ENCODE data around the gene RXRA. TPM values are rescaled to one million over a fixed set of nuclear protein-coding genes. Genes with fewer than 3 reads are reported as not detected.

The RXRA gene
- total RNA-seq, 1 donor from 2014 or later = 16.8 TPM

DNA sequence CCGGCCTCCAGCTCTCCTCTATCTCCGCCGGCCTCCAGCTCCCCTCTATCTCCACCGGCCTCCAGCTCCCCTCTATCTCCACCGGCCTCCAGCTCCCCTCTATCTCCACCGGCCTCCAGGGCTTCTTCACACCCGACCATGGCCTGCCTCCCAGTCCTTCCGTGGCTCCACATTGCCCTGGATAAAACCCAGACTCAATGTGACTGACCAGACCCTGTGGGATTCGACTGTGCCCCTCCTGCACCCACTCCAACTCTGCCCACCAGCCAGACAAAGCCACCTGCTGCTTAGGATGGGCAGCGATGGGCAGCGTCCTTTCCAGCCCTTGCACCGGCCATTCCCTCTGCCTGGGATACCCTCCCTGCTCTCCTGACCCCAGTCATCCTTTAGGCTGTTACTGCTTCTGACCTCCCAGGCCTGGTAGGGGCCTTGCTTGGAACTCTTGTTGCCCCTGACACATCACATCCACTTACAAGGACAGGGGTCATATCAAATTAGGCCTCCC lies 30.5 kb upstream of the RXRA start:
- DNase-seq (ENCODE audit: low read depth) (no peak), FAIRE-seq (no peak)
- no peaks in the 10 kb centered on the region for H3K36me3 ChIP-seq (ENCODE audit: control insufficient read depth, insufficient read depth, low read length)
- peaks cover 8% of the 10 kb centered on the region for H3K27me3 ChIP-seq (ENCODE audit: control insufficient read depth, insufficient read depth, low read length)
- TF ChIP-seq, protein P1, sequence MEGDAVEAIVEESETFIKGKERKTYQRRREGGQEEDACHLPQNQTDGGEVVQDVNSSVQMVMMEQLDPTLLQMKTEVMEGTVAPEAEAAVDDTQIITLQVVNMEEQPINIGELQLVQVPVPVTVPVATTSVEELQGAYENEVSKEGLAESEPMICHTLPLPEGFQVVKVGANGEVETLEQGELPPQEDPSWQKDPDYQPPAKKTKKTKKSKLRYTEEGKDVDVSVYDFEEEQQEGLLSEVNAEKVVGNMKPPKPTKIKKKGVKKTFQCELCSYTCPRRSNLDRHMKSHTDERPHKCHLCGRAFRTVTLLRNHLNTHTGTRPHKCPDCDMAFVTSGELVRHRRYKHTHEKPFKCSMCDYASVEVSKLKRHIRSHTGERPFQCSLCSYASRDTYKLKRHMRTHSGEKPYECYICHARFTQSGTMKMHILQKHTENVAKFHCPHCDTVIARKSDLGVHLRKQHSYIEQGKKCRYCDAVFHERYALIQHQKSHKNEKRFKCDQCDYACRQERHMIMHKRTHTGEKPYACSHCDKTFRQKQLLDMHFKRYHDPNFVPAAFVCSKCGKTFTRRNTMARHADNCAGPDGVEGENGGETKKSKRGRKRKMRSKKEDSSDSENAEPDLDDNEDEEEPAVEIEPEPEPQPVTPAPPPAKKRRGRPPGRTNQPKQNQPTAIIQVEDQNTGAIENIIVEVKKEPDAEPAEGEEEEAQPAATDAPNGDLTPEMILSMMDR (IDR thresholded peaks at IDR 0.05; ENCODE audit: insufficient read depth, low read length, severe bottlenecking) = no peak
- H3K4me3 ChIP-seq (ENCODE audit: low read depth, low read length) = no peak overlapping the region

DNA sequence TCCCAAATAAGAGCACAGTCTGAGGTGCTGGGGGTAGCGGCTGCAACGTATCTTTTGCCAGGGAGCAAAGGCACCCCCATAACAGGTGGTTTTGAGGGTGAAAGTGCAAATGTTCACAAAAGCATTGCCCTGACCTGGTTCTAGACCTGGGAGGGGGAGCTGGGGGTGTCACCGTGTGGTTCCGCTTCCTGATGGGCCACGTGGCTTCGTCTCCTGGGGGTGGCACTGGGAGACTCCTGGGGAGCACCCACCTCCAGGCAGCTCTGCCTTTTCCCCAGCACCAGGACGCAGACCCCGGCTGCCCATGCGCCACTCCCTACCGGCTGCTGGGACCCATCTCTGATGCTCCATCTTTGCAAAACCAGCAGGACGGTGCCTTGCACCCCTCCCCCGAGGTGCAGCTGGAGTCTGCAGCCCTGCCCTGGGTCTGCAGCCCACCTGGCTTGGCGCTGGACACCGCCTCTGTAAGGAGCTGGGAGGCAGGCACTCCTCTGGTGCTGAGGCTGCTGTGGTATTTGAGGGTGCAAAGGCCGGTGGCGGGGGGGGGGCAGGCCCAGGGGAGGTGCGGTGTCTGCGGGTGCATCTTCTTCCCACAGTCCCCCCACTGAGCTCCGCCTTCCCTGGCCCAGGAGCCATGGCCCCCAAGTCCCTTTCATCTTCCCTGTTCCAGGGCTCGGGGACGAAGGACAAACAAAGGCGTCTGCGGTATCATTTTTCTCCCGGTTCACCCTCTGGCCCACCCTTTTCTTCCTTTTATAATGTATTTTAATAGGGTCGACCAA lies 29.8 kb upstream of the RXRA start:
- FAIRE-seq (no peak), DNase-seq (ENCODE audit: low read depth) (no peak)
- no peak overlapping the region for H3K4me3 ChIP-seq (ENCODE audit: low read depth, low read length)
- peaks cover 8% of the 10 kb centered on the region for H3K27me3 ChIP-seq (ENCODE audit: control insufficient read depth, insufficient read depth, low read length)
- TF ChIP-seq, protein P1 (IDR thresholded peaks at IDR 0.05; ENCODE audit: insufficient read depth, low read length, severe bottlenecking) = no peak
- H3K36me3 ChIP-seq (ENCODE audit: control insufficient read depth, insufficient read depth, low read length) = no peaks in the 10 kb centered on the region

DNA sequence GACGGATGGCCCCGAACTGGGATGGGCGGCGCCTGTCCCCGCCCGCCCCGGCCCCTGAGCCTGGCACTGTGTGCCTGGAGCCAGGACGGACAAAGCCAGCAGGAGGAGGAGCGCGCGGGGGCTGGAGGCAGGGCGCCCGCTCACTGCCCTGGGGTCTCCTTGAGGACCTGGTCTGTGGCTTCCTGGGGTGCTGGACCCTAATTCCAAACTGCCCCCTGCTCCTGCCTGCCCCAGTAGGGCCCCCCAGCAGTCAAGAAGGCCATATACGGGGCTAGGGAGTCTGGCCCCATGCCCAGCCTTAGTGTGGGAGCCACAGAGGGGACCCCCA lies 29.2 kb upstream of the RXRA start:
- TF ChIP-seq, protein P1 (IDR thresholded peaks at IDR 0.05; ENCODE audit: insufficient read depth, low read length, severe bottlenecking) = no peak
- FAIRE-seq (no peak), DNase-seq (ENCODE audit: low read depth) (no peak)
- Histone ChIP-seq H3K27me3 (ENCODE audit: control insufficient read depth, insufficient read depth, low read length) (peaks cover 8% of the 10 kb centered on the region), H3K36me3 (ENCODE audit: control insufficient read depth, insufficient read depth, low read length) (no peaks in the 10 kb centered on the region), H3K4me3 (ENCODE audit: low read depth, low read length) (no peak overlapping the region)

DNA sequence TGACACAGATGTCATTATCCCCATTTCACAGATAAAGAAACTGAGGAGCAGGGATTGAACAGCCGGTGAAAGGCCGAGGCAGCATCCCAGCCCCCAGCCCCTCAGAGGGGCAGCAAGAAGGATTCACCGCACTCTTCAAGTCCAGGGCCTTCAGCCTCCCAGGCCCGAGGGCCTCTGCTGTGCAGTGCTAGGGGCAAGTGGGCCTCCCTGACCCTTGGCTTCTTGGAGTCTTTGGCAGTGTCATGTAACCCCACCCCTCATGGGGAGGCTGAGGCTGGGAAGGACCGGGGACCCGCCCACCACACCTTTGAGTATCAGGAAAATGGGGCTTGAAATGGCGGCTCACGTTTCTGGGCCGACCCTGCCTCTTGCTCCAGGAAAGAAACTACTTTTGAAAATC lies 28.7 kb upstream of the RXRA start:
- DNase-seq (ENCODE audit: low read depth) = no peak
- H3K36me3 ChIP-seq (ENCODE audit: control insufficient read depth, insufficient read depth, low read length) = no peaks in the 10 kb centered on the region
- H3K4me3 ChIP-seq (ENCODE audit: low read depth, low read length) = no peak overlapping the region
- TF ChIP-seq, protein P1 (IDR thresholded peaks at IDR 0.05; ENCODE audit: insufficient read depth, low read length, severe bottlenecking) = no peak
- peaks cover 8% of the 10 kb centered on the region for H3K27me3 ChIP-seq (ENCODE audit: control insufficient read depth, insufficient read depth, low read length)
- FAIRE-seq = no peak

DNA sequence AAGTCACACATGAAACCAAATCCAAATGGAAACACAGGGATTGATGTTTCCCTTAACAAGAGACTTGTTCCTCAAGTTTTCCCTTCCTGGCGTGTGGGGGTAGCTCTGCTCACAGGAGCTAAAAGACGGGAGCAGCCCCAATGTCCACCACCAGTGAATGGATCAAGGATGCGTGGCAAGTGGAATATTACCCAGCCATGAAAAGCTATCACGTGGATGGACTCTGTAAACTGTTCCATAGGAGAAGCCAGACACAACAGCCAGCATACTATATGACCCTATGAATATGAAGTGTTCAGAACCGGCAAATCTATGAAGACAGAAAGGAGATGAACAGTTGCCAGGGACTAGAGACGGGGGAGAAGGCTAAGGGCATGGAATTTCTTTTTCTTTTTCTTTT lies 28.3 kb upstream of the RXRA start:
- DNase-seq (ENCODE audit: low read depth) (no peak), FAIRE-seq (no peak)
- peaks cover 8% of the 10 kb centered on the region for H3K27me3 ChIP-seq (ENCODE audit: control insufficient read depth, insufficient read depth, low read length)
- no peak overlapping the region for H3K4me3 ChIP-seq (ENCODE audit: low read depth, low read length)
- H3K36me3 ChIP-seq (ENCODE audit: control insufficient read depth, insufficient read depth, low read length) = no peaks in the 10 kb centered on the region
- TF ChIP-seq, protein P1 (IDR thresholded peaks at IDR 0.05; ENCODE audit: insufficient read depth, low read length, severe bottlenecking) = no peak

DNA sequence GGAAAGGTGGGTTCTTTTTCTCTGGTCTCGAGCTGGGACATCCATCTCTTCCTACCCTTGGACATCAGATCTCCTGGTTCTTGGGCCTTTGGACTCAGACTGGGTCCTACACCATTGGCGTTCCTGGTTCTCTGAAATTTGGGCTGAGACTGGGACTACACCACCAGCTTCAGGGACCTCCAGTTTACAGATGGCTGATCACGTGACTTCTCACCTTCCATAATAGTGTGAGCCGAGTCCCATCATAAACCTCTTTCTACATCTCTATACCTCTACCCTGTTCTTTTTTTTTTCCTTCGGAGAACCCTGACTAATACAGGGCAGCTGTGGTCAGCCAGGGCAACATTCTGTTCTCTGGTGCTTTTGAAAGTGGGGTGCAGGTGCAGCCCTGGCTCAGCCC lies 27.2 kb upstream of the RXRA start:
- FAIRE-seq = no peak

More for the DNA sequence above, 27.2 kb upstream of the RXRA start:
- TF ChIP-seq, protein P1 (IDR thresholded peaks at IDR 0.05; ENCODE audit: insufficient read depth, low read length, severe bottlenecking) = no peak
- Histone ChIP-seq H3K36me3 (ENCODE audit: control insufficient read depth, insufficient read depth, low read length) (no peaks in the 10 kb centered on the region), H3K27me3 (ENCODE audit: control insufficient read depth, insufficient read depth, low read length) (peaks cover 8% of the 10 kb centered on the region), H3K4me3 (ENCODE audit: low read depth, low read length) (no peak overlapping the region)
- no peak for DNase-seq (ENCODE audit: low read depth)

All from bronchial epithelial cell (primary cell).